IPS-20b (cell line): ENCODE data around the gene ADAR.

ENCODE experiments used
- H3K27ac ChIP-seq: one replicate; pipeline ENCODE4 v1.5.1; 2013; ENCODE audit warnings: low read length
- H3K27me3 ChIP-seq: 2 replicates; pipeline ENCODE4 v1.6.1; 2013; ENCODE audit warnings: mild to moderate bottlenecking, low read length, inconsistent platforms; ENCODE audit not compliant: insufficient read depth
- H3K36me3 ChIP-seq: 2 replicates; pipeline ENCODE4 v1.6.1; 2013; ENCODE audit warnings: low read depth, mild to moderate bottlenecking, inconsistent platforms, low read length, moderate library complexity; ENCODE audit not compliant: insufficient read depth
- H3K4me1 ChIP-seq: 2 replicates; pipeline ENCODE4 v1.6.1; 2013; ENCODE audit warnings: mild to moderate bottlenecking, control low read depth, inconsistent platforms, low read length, moderate library complexity; ENCODE audit not compliant: insufficient read depth
- H3K4me3 ChIP-seq: 2 replicates; pipeline ENCODE4 v1.5.1; 2013; ENCODE audit warnings: mild to moderate bottlenecking, low read length, inconsistent platforms
- H3K9ac ChIP-seq: 2 replicates; pipeline ENCODE4 v1.6.1; 2013; ENCODE audit warnings: low read depth, mild to moderate bottlenecking, inconsistent platforms, low read length, moderate library complexity
- H3K9me3 ChIP-seq: 2 replicates; pipeline ENCODE4 v1.6.1; 2013; ENCODE audit warnings: mild to moderate bottlenecking, low read depth, low read length, inconsistent platforms; ENCODE audit not compliant: insufficient read depth

ADAR gene

GRCh38 chr1:154579374-154579773, 28.6 kb downstream of the ADAR start:
- Histone ChIP-seq H3K4me3 (no peak overlapping the region), H3K27ac (no peak overlapping the region), H3K27me3 (no peaks in the 10 kb centered on the region), H3K9ac (no peak overlapping the region), H3K36me3 (peaks cover 72% of the 10 kb centered on the region), H3K9me3 (no peaks in the 10 kb centered on the region), H3K4me1 (no peaks in the 10 kb centered on the region)

GRCh38 chr1:154578058-154578418, 29.9 kb downstream of the ADAR start:
- H3K27ac ChIP-seq, result no peak overlapping the region
- H3K9ac ChIP-seq, result no peak overlapping the region
- no peaks in the 10 kb centered on the region for H3K4me1 ChIP-seq
- no peak overlapping the region for H3K4me3 ChIP-seq
- H3K27me3 ChIP-seq, result no peaks in the 10 kb centered on the region
- H3K36me3 ChIP-seq, result peaks cover 58% of the 10 kb centered on the region
- H3K9me3 ChIP-seq, result no peaks in the 10 kb centered on the region

- H3K9ac ChIP-seq, result no peak overlapping the region
These were observed 30.5 kb downstream of the ADAR start for GRCh38 chr1:154577346-154578057.

GRCh38 chr1:154575951-154576566, 31.9 kb downstream of the ADAR start:
- Histone ChIP-seq H3K27ac (no peak overlapping the region), H3K36me3 (peaks cover 39% of the 10 kb centered on the region), H3K4me1 (no peaks in the 10 kb centered on the region)

More at GRCh38 chr1:154577346-154578057, 30.5 kb downstream of the ADAR start:
- no peak overlapping the region for H3K27ac ChIP-seq
- no peaks in the 10 kb centered on the region for H3K9me3 ChIP-seq
- no peak overlapping the region for H3K4me3 ChIP-seq
- H3K4me1 ChIP-seq, result no peaks in the 10 kb centered on the region
- H3K27me3 ChIP-seq, result no peaks in the 10 kb centered on the region
- H3K36me3 ChIP-seq, result peaks cover 53% of the 10 kb centered on the region

GRCh38 chr1:154575147-154575927, 32.6 kb downstream of the ADAR start:
- Histone ChIP-seq H3K9me3 (no peaks in the 10 kb centered on the region), H3K27me3 (no peaks in the 10 kb centered on the region), H3K27ac (no peak overlapping the region), H3K36me3 (peaks cover 32% of the 10 kb centered on the region), H3K9ac (no peak overlapping the region), H3K4me1 (no peaks in the 10 kb centered on the region), H3K4me3 (no peak overlapping the region)

More at GRCh38 chr1:154575951-154576566, 31.9 kb downstream of the ADAR start:
- Histone ChIP-seq H3K9ac (no peak overlapping the region), H3K4me3 (no peak overlapping the region), H3K9me3 (no peaks in the 10 kb centered on the region), H3K27me3 (no peaks in the 10 kb centered on the region)

- Histone ChIP-seq H3K27ac (no peak overlapping the region), H3K9ac (no peak overlapping the region), H3K9me3 (no peaks in the 10 kb centered on the region), H3K36me3 (peaks cover 26% of the 10 kb centered on the region), H3K27me3 (peaks cover 3% of the 10 kb centered on the region), H3K4me1 (no peaks in the 10 kb centered on the region), H3K4me3 (no peak overlapping the region)
These were observed 33.3 kb downstream of the ADAR start for GRCh38 chr1:154574716-154575115.

GRCh38 chr1:154573168-154573510, 34.8 kb downstream of the ADAR start:
- Histone ChIP-seq H3K4me1 (no peaks in the 10 kb centered on the region), H3K9ac (no peak overlapping the region), H3K4me3 (no peak overlapping the region), H3K36me3 (peaks cover 10% of the 10 kb centered on the region), H3K27ac (no peak overlapping the region), H3K27me3 (peaks cover 19% of the 10 kb centered on the region), H3K9me3 (no peaks in the 10 kb centered on the region)

- Histone ChIP-seq H3K9ac (no peak overlapping the region), H3K27me3 (peaks cover 21% of the 10 kb centered on the region), H3K9me3 (no peaks in the 10 kb centered on the region), H3K27ac (no peak overlapping the region), H3K4me3 (no peak overlapping the region), H3K4me1 (no peaks in the 10 kb centered on the region), H3K36me3 (peaks cover 5% of the 10 kb centered on the region; the same call in 1 of the 2 replicates)
These were observed 35.4 kb downstream of the ADAR start for GRCh38 chr1:154572468-154573167.

GRCh38 chr1:154571964-154572288, 36.1 kb downstream of the ADAR start:
- H3K36me3 ChIP-seq, result no peaks in the 10 kb centered on the region; the same call in 1 of the 2 replicates

GRCh38 chr1:154571244-154571963, 36.6 kb downstream of the ADAR start:
- H3K4me1 ChIP-seq, result peaks cover 9% of the 10 kb centered on the region; the same call in 1 of the 2 replicates
- H3K9me3 ChIP-seq, result no peaks in the 10 kb centered on the region
- no peak overlapping the region for H3K9ac ChIP-seq
- no peaks in the 10 kb centered on the region; the same call in 1 of the 2 replicates for H3K36me3 ChIP-seq
- peaks cover 30% of the 10 kb centered on the region for H3K27me3 ChIP-seq
- no peak overlapping the region for H3K4me3 ChIP-seq
- no peak overlapping the region for H3K27ac ChIP-seq

More at GRCh38 chr1:154571964-154572288, 36.1 kb downstream of the ADAR start:
- H3K4me3 ChIP-seq, result no peak overlapping the region
- H3K27me3 ChIP-seq, result peaks cover 25% of the 10 kb centered on the region
- no peaks in the 10 kb centered on the region for H3K9me3 ChIP-seq
- H3K27ac ChIP-seq, result no peak overlapping the region
- H3K9ac ChIP-seq, result no peak overlapping the region
- peaks cover 4% of the 10 kb centered on the region; the same call in 1 of the 2 replicates for H3K4me1 ChIP-seq
